Mucosa of descending colon (tissue), 3 donors: ENCODE data around the gene MYH4. TPM values are rescaled to one million over a fixed set of nuclear protein-coding genes. Genes with fewer than 3 reads are reported as not detected.

Experiments used
- ATAC-seq: fragments of 200-7000 bp; cut with Tn5 transposase; one replicate; pipeline ENCODE4 v1.9.1; 2020; ENCODE audit warnings: mild to moderate bottlenecking, moderate library complexity
- DNase-seq, 3 donors: peaks; one replicate each; pipeline ENCODE4 v3.0.0-alpha.2; 2020
- H3K36me3 ChIP-seq: fragments of 200-600 bp; one replicate; pipeline ENCODE4 v1.8.0; 2021; ENCODE audit warnings: low read depth, mild to moderate bottlenecking
- H3K4me1 ChIP-seq: fragments of 200-600 bp; one replicate; pipeline ENCODE4 v1.8.0; 2021; ENCODE audit warnings: low read depth, mild to moderate bottlenecking
- H3K4me3 ChIP-seq: fragments of 200-600 bp; one replicate; pipeline ENCODE4 v1.8.0; 2021; ENCODE audit warnings: mild to moderate bottlenecking
- H3K9me3 ChIP-seq: fragments of 200-600 bp; one replicate; pipeline ENCODE4 v1.8.0; 2021; ENCODE audit warnings: mild to moderate bottlenecking
- CTCF ChIP-seq: fragments of 200-600 bp; IDR thresholded peaks from one replicate; pipeline ENCODE4 v1.8.0; 2022; ENCODE audit warnings: antibody characterized with exemption, mild to moderate bottlenecking
- intact Hi-C, 2 donors: fragments of 100-400 bp; cut with DNase I in 1 of 2; cut with micrococcal nuclease in 1 of 2; formaldehyde crosslinking; loops; one replicate each; pipeline versions ENCODE4 v1.11.0 to v1.11.1; 2022; cut with DNase I, micrococcal nuclease
- total RNA-seq, 3 donors: library from RNA; stranded (reverse); fragmentation: NEBNext Ultra II Directional in 2 of 3; extraction: Animal tissue kit (Norgen Biotek cat#: 25700) in 2 of 3; gene quantifications; one replicate each; pipeline versions ENCODE4 v1.2.1 to v1.2.4, GENCODE V29; 2021 to 2023
- donor health status: DM: no; HTN: no; CAD: no; lungs with moderate emphysema.
- donor health status: DM: no; HTN: no; CAD: no.
- donor health status: DM: no; HTN: yes; CAD: no.

Gene MYH4
- total RNA-seq, 3 donors from 2014 or later = not detected

- Histone ChIP-seq H3K4me1 (no peaks in the 10 kb centered on the region), H3K36me3 (no peaks in the 10 kb centered on the region), H3K9me3 (no peaks in the 10 kb centered on the region), H3K4me3 (no peak overlapping the region)
- peak; percentile 79 for ATAC-seq
- intact Hi-C loops = no loop called here
- TF ChIP-seq CTCF = no peak
- DNase-seq = no peak
These were observed 2.5 kb upstream of the MYH4 start for GRCh38 chr17:10471858-10472257.

- intact Hi-C loops = no loop called here
- TF ChIP-seq CTCF = no peak
- ATAC-seq = no peak
- Histone ChIP-seq H3K4me1 (peaks cover under 1% of the 10 kb centered on the region), H3K4me3 (no peak overlapping the region), H3K9me3 (no peaks in the 10 kb centered on the region), H3K36me3 (no peaks in the 10 kb centered on the region)
- DNase-seq = no peak
These were observed 6.0 kb downstream of the MYH4 start for GRCh38 chr17:10463402-10463801.

- Histone ChIP-seq H3K4me1 (peaks cover 5% of the 10 kb centered on the region), H3K36me3 (no peaks in the 10 kb centered on the region), H3K4me3 (no peak overlapping the region), H3K9me3 (no peaks in the 10 kb centered on the region)
- intact Hi-C loops = no loop called here
- no peak for ATAC-seq
- no peak for DNase-seq
- no peak for TF ChIP-seq CTCF
These were observed 9.3 kb downstream of the MYH4 start for GRCh38 chr17:10460062-10460461.

- ATAC-seq (no peak), DNase-seq (no peak)
- H3K4me1 ChIP-seq = peaks cover 5% of the 10 kb centered on the region
- no peaks in the 10 kb centered on the region for H3K36me3 ChIP-seq
- TF ChIP-seq CTCF = no peak
- no peaks in the 10 kb centered on the region for H3K9me3 ChIP-seq
- intact Hi-C loops = no loop called here
- no peak overlapping the region for H3K4me3 ChIP-seq
These were observed 10.7 kb downstream of the MYH4 start for GRCh38 chr17:10458701-10459100.

- intact Hi-C loops = no loop called here
- H3K4me3 ChIP-seq = no peak overlapping the region
- H3K4me1 ChIP-seq = peaks cover 5% of the 10 kb centered on the region
- H3K36me3 ChIP-seq = no peaks in the 10 kb centered on the region
- no peak for TF ChIP-seq CTCF
- no peak for DNase-seq
- peak; percentile 51 for ATAC-seq
- no peaks in the 10 kb centered on the region for H3K9me3 ChIP-seq
These were observed 11.4 kb downstream of the MYH4 start for GRCh38 chr17:10457952-10458351.
